GM23338 (cell line): Measurements from ENCODE around the gene RAD52. TPM values are rescaled to one million over a fixed set of nuclear protein-coding genes. Genes with fewer than 3 reads are reported as not detected.

ENCODE experiments used
- ATAC-seq: fragments of 200-7000 bp; cut with Tn5 transposase; 3 replicates; pipeline ENCODE4 v1.9.1; 2020
- DNase-seq: peaks from one replicate; pipeline ENCODE4 v3.0.0-alpha.2; 2015; ENCODE audit warnings: low spot score
- H2AFZ ChIP-seq: fragments of 200-600 bp; sonication (generic); 2 replicates; pipeline ENCODE4 v1.8.0; 2016; ENCODE audit warnings: antibody characterized with exemption, mild to moderate bottlenecking, moderate library complexity
- H3F3A ChIP-seq: fragments of 200-600 bp; sonication (generic); replicated peaks from 2 replicates; pipeline ENCODE4 v1.8.0; 2017; ENCODE audit warnings: antibody characterized with exemption, mixed run types, low read depth
- H3K27ac ChIP-seq: fragments of 200-600 bp; sonication (generic); 2 replicates; pipeline ENCODE4 v1.6.1; 2016; ENCODE audit warnings: low read depth
- H3K27me3 ChIP-seq: fragments of 200-600 bp; sonication (generic); 2 replicates; pipeline ENCODE4 v1.8.0; 2016; ENCODE audit warnings: mild to moderate bottlenecking, mixed run types, moderate library complexity; ENCODE audit not compliant: insufficient read depth
- H3K36me3 ChIP-seq: fragments of 200-600 bp; sonication (generic); 2 replicates; pipeline ENCODE4 v1.8.0; 2016; ENCODE audit warnings: mild to moderate bottlenecking; ENCODE audit not compliant: insufficient read depth
- H3K4me1 ChIP-seq: fragments of 200-600 bp; sonication (generic); 2 replicates; pipeline ENCODE4 v1.8.0; 2016; ENCODE audit warnings: mild to moderate bottlenecking, moderate library complexity; ENCODE audit not compliant: insufficient read depth
- H3K4me2 ChIP-seq: fragments of 200-600 bp; sonication (generic); 2 replicates; pipeline ENCODE4 v1.7.1; 2017; ENCODE audit warnings: mixed run types
- H3K4me3 ChIP-seq: fragments of 200-600 bp; sonication (generic); 2 replicates; pipeline ENCODE4 v1.6.1; 2016; ENCODE audit warnings: mixed run types
- H3K79me2 ChIP-seq: fragments of 200-600 bp; sonication (generic); replicated peaks from 2 replicates; pipeline ENCODE4 v1.8.0; 2017; ENCODE audit warnings: mild to moderate bottlenecking; ENCODE audit not compliant: insufficient read depth
- H3K9me2 ChIP-seq: fragments of 200-600 bp; sonication (generic); 2 replicates; pipeline ENCODE4 v1.8.0; 2017; ENCODE audit not compliant: insufficient read depth
- H4K20me1 ChIP-seq: fragments of 200-600 bp; sonication (generic); replicated peaks from 2 replicates; pipeline ENCODE4 v1.8.0; 2017; ENCODE audit warnings: mild to moderate bottlenecking; ENCODE audit not compliant: insufficient read depth
- H3K27ac Mint-ChIP-seq: 2 replicates; pipeline ENCODE4 v1.8.0; 2020; ENCODE audit warnings: inconsistent platforms, mild to moderate bottlenecking, moderate library complexity, mixed read lengths
- H3K27me3 Mint-ChIP-seq: 3 replicates; pipeline ENCODE4 v1.8.0; 2022; ENCODE audit warnings: low read depth, mild to moderate bottlenecking, moderate library complexity, mixed read lengths, inconsistent platforms; ENCODE audit not compliant: insufficient read depth, poor library complexity
- H3K36me3 Mint-ChIP-seq: 3 replicates; pipeline ENCODE4 v1.8.0; 2021; ENCODE audit warnings: low read depth, mild to moderate bottlenecking, inconsistent platforms, moderate library complexity, mixed read lengths
- H3K4me1 Mint-ChIP-seq: 3 replicates; pipeline ENCODE4 v1.8.0; 2020; ENCODE audit warnings: mild to moderate bottlenecking, inconsistent platforms, mixed read lengths
- H3K4me3 Mint-ChIP-seq: 3 replicates; pipeline ENCODE4 v1.8.0; 2021; ENCODE audit warnings: moderate library complexity, mild to moderate bottlenecking, inconsistent platforms, mixed read lengths
- H3K9me3 Mint-ChIP-seq: 3 replicates; pipeline ENCODE4 v1.8.0; 2020; ENCODE audit warnings: moderate library complexity, mild to moderate bottlenecking, inconsistent platforms, mixed read lengths
- EZH2 ChIP-seq: fragments of 200-600 bp; sonication (generic); IDR thresholded peaks from one replicate; pipeline ENCODE4 v1.8.0; 2017; ENCODE audit warnings: antibody characterized with exemption, mild to moderate bottlenecking, low read depth; ENCODE audit not compliant: unreplicated experiment
- JUNB ChIP-seq: IDR thresholded peaks from one replicate; pipeline ENCODE4 v1.6.1; 2016; ENCODE audit warnings: antibody characterized with exemption; ENCODE audit not compliant: unreplicated experiment
- NANOG ChIP-seq: IDR thresholded peaks from 2 replicates; pipeline ENCODE4 v1.6.1; 2016; ENCODE audit warnings: antibody characterized with exemption, borderline replicate concordance
- POLR2AphosphoS5 ChIP-seq: IDR thresholded peaks from 2 replicates; pipeline ENCODE4 v1.6.1; 2016; ENCODE audit warnings: antibody characterized with exemption, low read depth
- REST ChIP-seq: IDR thresholded peaks from one replicate; pipeline ENCODE4 v1.6.1; 2018; ENCODE audit warnings: antibody characterized with exemption; ENCODE audit not compliant: unreplicated experiment
- polyA plus RNA-seq: library from polyadenylated mRNA; unstranded; fragments of >200 nt; fragmentation: Nextera tagmentation; extraction: Ambion mirVana; gene quantifications from 2 replicates; pipeline ENCODE4 v1.2.1, GENCODE V29; 2016
- total RNA-seq: library from RNA; depleted of rRNA; stranded (reverse); fragments of >200 nt; shearing (Covaris generic); gene quantifications from 2 replicates; pipeline ENCODE4 v1.2.3, GENCODE V29; 2014
- TF ChIP-seq, protein P1 (sequence below), 2 experiments: fragments of 200-600 bp in 1 of 2; sonication (generic) in 1 of 2; conservative IDR thresholded peaks; 2 replicates each; pipeline versions ENCODE4 v1.5.1 to v1.6.1; 2016 to 2017; ENCODE audit warnings: antibody characterized with exemption in 2 of 2, low read depth in 2 of 2, mild to moderate bottlenecking in 2 of 2, moderate library complexity in 1 of 2

RAD52 gene
- total and polyA plus RNA-seq, 2 experiments from 2014 or later: 10.9 to 21.3 TPM

GRCh38 chr12:969821-970220 is 20.3 kb upstream of the RAD52 start:
- no peak overlapping the region for H3K27ac Mint-ChIP-seq
- Histone ChIP-seq H3K27me3 (no peaks in the 10 kb centered on the region), H3K4me2 (no peak overlapping the region), H3K4me3 (no peak overlapping the region), H3K4me1 (0 out of 2 replicates have a peak, but pooled peaks cover 6% of the 10 kb centered on the region), H3K79me2 (no peaks in the 10 kb centered on the region), H2AFZ (no peak overlapping the region), H3K9me2 (no peaks in the 10 kb centered on the region), H3K27ac (no peak overlapping the region), H3K36me3 (no peaks in the 10 kb centered on the region), H3F3A (no peaks in the 10 kb centered on the region), H4K20me1 (no peaks in the 10 kb centered on the region)
- H3K27me3 Mint-ChIP-seq: peaks cover 2% of the 10 kb centered on the region
- ATAC-seq (no peak), DNase-seq (no peak)
- no peaks in the 10 kb centered on the region for H3K36me3 Mint-ChIP-seq
- H3K4me1 Mint-ChIP-seq: peaks cover 5% of the 10 kb centered on the region
- no peaks in the 10 kb centered on the region; the same call in 2 of the 3 replicates for H3K9me3 Mint-ChIP-seq
- TF ChIP-seq JUNB: no peak
- TF ChIP-seq REST: no peak
- TF ChIP-seq POLR2AphosphoS5: no peak
- no peak for TF ChIP-seq EZH2
- H3K4me3 Mint-ChIP-seq: no peak overlapping the region

DNA sequence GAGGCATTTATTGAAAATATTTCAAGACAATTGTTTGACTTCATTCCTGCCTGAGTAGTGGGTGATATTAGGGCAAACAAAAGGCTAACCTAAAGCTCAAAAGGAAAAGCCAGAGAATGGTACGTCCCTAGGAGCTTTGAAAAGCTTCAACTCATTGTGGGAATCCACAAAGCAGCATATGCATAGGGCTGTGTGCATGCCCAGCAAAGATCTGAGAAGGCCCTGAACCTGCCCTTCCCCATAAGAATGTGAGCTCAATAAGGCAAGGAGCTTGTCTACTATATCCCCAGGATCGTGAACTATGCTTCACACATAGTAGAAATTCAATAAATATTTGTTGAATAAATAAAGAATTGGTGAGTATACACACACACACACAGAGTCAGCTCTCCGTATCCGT is 19.1 kb upstream of the RAD52 start:
- Histone ChIP-seq H4K20me1 (no peaks in the 10 kb centered on the region), H2AFZ (0 out of 2 replicates have a peak overlapping the region, but pooled peaks have one; percentile 2), H3K9me2 (no peaks in the 10 kb centered on the region), H3F3A (no peaks in the 10 kb centered on the region), H3K4me1 (0 out of 2 replicates have a peak, but pooled peaks cover 6% of the 10 kb centered on the region), H3K27me3 (no peaks in the 10 kb centered on the region), H3K36me3 (no peaks in the 10 kb centered on the region), H3K79me2 (no peaks in the 10 kb centered on the region), H3K27ac (no peak overlapping the region), H3K4me2 (no peak overlapping the region), H3K4me3 (no peak overlapping the region)
- peaks cover 2% of the 10 kb centered on the region for H3K27me3 Mint-ChIP-seq
- H3K27ac Mint-ChIP-seq: no peak overlapping the region
- H3K9me3 Mint-ChIP-seq: no peaks in the 10 kb centered on the region; the same call in 2 of the 3 replicates
- H3K36me3 Mint-ChIP-seq: no peaks in the 10 kb centered on the region
- TF ChIP-seq NANOG: no peak
- TF ChIP-seq, protein P1, sequence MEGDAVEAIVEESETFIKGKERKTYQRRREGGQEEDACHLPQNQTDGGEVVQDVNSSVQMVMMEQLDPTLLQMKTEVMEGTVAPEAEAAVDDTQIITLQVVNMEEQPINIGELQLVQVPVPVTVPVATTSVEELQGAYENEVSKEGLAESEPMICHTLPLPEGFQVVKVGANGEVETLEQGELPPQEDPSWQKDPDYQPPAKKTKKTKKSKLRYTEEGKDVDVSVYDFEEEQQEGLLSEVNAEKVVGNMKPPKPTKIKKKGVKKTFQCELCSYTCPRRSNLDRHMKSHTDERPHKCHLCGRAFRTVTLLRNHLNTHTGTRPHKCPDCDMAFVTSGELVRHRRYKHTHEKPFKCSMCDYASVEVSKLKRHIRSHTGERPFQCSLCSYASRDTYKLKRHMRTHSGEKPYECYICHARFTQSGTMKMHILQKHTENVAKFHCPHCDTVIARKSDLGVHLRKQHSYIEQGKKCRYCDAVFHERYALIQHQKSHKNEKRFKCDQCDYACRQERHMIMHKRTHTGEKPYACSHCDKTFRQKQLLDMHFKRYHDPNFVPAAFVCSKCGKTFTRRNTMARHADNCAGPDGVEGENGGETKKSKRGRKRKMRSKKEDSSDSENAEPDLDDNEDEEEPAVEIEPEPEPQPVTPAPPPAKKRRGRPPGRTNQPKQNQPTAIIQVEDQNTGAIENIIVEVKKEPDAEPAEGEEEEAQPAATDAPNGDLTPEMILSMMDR (conservative IDR thresholded peaks at IDR 0.05; ENCODE audit: low read depth in 2 of 2): no peak
- TF ChIP-seq EZH2: no peak
- DNase-seq (no peak), ATAC-seq (peak; percentile 59)
- no peak overlapping the region for H3K4me3 Mint-ChIP-seq
- peaks cover 11% of the 10 kb centered on the region for H3K4me1 Mint-ChIP-seq
